Measurements from ENCODE around the gene POT1.

GRCh38 chr7:124785994-124786393, 143.6 kb downstream of the POT1 start:
- TF ChIP-seq CTCF (IDR thresholded peaks at IDR 0.05) = no peak
- no peak for TF ChIP-seq POLR2A (IDR thresholded peaks at IDR 0.05)

Data from Peyer's patch (tissue), 4 donors.